Keratinocyte (primary cell): ENCODE results near the gene TRNAU1AP. TPM values are rescaled to one million over a fixed set of nuclear protein-coding genes. Genes with fewer than 3 reads are reported as not detected.
"Not testable (repeated sequence)": the region's sequence is repeated elsewhere in the genome, so short reads cannot be mapped to it uniquely, and the experiment has no call there.

Experiments used
- DNase-seq: peaks from one replicate; pipeline ENCODE4 v3.0.0-alpha.2; 2011; ENCODE audit warnings: low read depth, missing footprints, low spot score
- FAIRE-seq: peaks from 2 replicates; lab custom pipeline; 2011; peaks lifted over from hg19 to GRCh38; lab: Jason Lieb, UNC
- H2AFZ ChIP-seq: 2 replicates; pipeline ENCODE4 v1.6.0; 2012; ENCODE audit warnings: low read length, control low read depth, inconsistent platforms; ENCODE audit not compliant: control insufficient read depth
- H3K27ac ChIP-seq: 2 replicates; pipeline ENCODE4 v1.5.1; 2011; ENCODE audit warnings: low read length; ENCODE audit not compliant: control insufficient read depth, insufficient read depth
- H3K27me3 ChIP-seq: 3 replicates; pipeline ENCODE4 v1.6.0; 2011; ENCODE audit warnings: low read length; ENCODE audit not compliant: control insufficient read depth, insufficient read depth; ENCODE audit errors: extremely low read depth
- H3K36me3 ChIP-seq, 2 experiments: 2 replicates in 1 of 2; 3 replicates in 1 of 2; pipeline ENCODE4 v1.5.1; 2011; ENCODE audit warnings: low read length in 2 of 2, mild to moderate bottlenecking in 1 of 2; ENCODE audit not compliant: control insufficient read depth in 2 of 2, insufficient read depth in 2 of 2; ENCODE audit errors: extremely low read depth in 1 of 2
- H3K4me1 ChIP-seq: 3 replicates; pipeline ENCODE4 v1.5.1; 2011; ENCODE audit warnings: low read length; ENCODE audit not compliant: control insufficient read depth, insufficient read depth; ENCODE audit errors: extremely low read depth
- H3K4me2 ChIP-seq: 3 replicates; pipeline ENCODE4 v1.6.0; 2011; ENCODE audit warnings: low read depth, low read length; ENCODE audit not compliant: control insufficient read depth, insufficient read depth; ENCODE audit errors: extremely low read depth
- H3K4me3 ChIP-seq, 3 experiments: fragments of 200-600 bp in 1 of 3; sonication (generic) in 1 of 3; 2 replicates in 2 of 3; 3 replicates in 1 of 3; pipeline ENCODE4 v1.5.1; 2011 to 2016; ENCODE audit warnings: low read length in 3 of 3, mild to moderate bottlenecking in 3 of 3, control low read depth in 2 of 3, inconsistent platforms in 1 of 3, low read depth in 1 of 3, mixed read lengths in 1 of 3, mixed run types in 1 of 3, moderate library complexity in 1 of 3; ENCODE audit not compliant: control insufficient read depth in 2 of 3, insufficient read depth in 2 of 3; ENCODE audit errors: extremely low read depth in 1 of 3
- H3K79me2 ChIP-seq: 2 replicates; pipeline ENCODE4 v1.6.0; 2012; ENCODE audit warnings: low read length; ENCODE audit not compliant: control insufficient read depth, insufficient read depth
- H3K9ac ChIP-seq: 3 replicates; pipeline ENCODE4 v1.6.0; 2011; ENCODE audit warnings: low read length; ENCODE audit not compliant: control insufficient read depth, insufficient read depth; ENCODE audit errors: extremely low read depth
- H3K9me1 ChIP-seq: 3 replicates; pipeline ENCODE4 v1.6.0; 2011; ENCODE audit warnings: low read length; ENCODE audit not compliant: control insufficient read depth, insufficient read depth; ENCODE audit errors: extremely low read depth
- H3K9me3 ChIP-seq: 2 replicates; pipeline ENCODE4 v1.5.1; 2012; ENCODE audit warnings: low read depth, low read length; ENCODE audit not compliant: control insufficient read depth
- H4K20me1 ChIP-seq: 3 replicates; pipeline ENCODE4 v1.6.0; 2011; ENCODE audit warnings: low read length; ENCODE audit not compliant: control insufficient read depth, insufficient read depth; ENCODE audit errors: extremely low read depth
- EZH2 ChIP-seq: IDR thresholded peaks from one replicate; pipeline ENCODE4 v1.6.1; 2012; ENCODE audit warnings: inconsistent platforms, mild to moderate bottlenecking, low read length, moderate library complexity
- dilution Hi-C: fragments of 300-500 bp; cut with MboI; formaldehyde crosslinking; loops from one replicate; pipeline ENCODE4 v1.7.0; 2020; ENCODE audit warnings: low sequenced_read_pairs; ENCODE audit not compliant: extremely low pct_ligation_motif_present
- polyA plus RNA-seq, 5 experiments: library from polyadenylated mRNA; depleted of rRNA in 3 of 5; stranded (reverse) in 3 of 5; stranded (forward) in 1 of 5; unstranded in 1 of 5; fragments of >200 nt; gene quantifications; 1 replicate in 1 of 5; 2 replicates in 3 of 5; 3 replicates in 1 of 5; pipeline versions ENCODE4 v1.2.1 to v1.2.3, GENCODE V29; 2011 to 2012; ENCODE audit warnings: missing spikeins in 2 of 5, low read depth in 1 of 5, low replicate concordance in 1 of 5
- TF ChIP-seq, protein P1 (sequence below), 3 experiments: IDR thresholded peaks in 1 of 3; conservative IDR thresholded peaks in 1 of 3; optimal IDR thresholded peaks in 1 of 3; 2 replicates in 2 of 3; 3 replicates in 1 of 3; pipeline versions ENCODE3 to v1.5.1; 2011; ENCODE audit warnings: low read length in 3 of 3, mild to moderate bottlenecking in 3 of 3, moderate library complexity in 2 of 3, control low read depth in 1 of 3, inconsistent platforms in 1 of 3; ENCODE audit not compliant: insufficient read depth in 2 of 3; ENCODE audit errors: extremely low read depth in 1 of 3

Gene TRNAU1AP
- polyA plus RNA-seq, 1 donor (not counting 4 experiments of a cell fraction or from before 2014, with no cell fraction given): 43.5 TPM

DNA sequence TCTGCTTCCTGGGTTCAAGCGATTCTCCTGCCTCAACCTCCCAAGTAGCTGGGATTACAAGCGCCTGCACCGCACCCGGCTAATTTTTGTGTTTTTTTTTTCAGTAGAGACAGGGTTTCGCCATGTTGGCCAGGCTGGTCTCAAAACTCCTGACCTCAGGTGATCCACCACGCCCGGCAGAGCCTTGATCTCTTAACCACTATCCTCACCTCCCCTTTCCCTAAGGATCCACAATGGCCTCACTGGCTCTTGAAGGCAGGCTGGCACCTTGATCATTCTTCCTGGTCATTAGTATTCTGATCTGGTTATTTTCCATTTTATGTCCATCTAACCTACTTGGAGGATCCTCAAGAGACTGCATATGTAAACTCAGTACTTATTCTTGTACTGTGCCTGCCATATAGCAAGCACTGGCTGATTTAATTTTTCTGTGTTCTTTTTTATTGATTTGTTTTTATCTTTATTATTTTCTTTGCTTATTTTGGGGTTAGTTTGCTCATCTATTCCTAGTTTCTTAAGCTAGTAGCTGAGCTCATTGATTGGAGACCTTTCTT, 40.8 kb upstream of the TRNAU1AP start:
- Histone ChIP-seq H3K9ac (no peak overlapping the region), H3K9me3 (no peaks in the 10 kb centered on the region), H3K4me2 (no peak overlapping the region), H4K20me1 (peaks cover 27% of the 10 kb centered on the region), H3K27ac (no peak overlapping the region), H3K36me3 (peaks cover 29 to 40% of the 10 kb centered on the region in 2 experiments), H3K79me2 (peaks cover 13% of the 10 kb centered on the region), H3K9me1 (no peaks in the 10 kb centered on the region), H2AFZ (no peak overlapping the region), H3K4me1 (peaks cover 20% of the 10 kb centered on the region), H3K4me3 (no peak overlapping the region), H3K27me3 (no peaks in the 10 kb centered on the region)
- FAIRE-seq (no peak), DNase-seq (no peak)
- dilution Hi-C loops: no loop called here
- TF ChIP-seq, protein P1, sequence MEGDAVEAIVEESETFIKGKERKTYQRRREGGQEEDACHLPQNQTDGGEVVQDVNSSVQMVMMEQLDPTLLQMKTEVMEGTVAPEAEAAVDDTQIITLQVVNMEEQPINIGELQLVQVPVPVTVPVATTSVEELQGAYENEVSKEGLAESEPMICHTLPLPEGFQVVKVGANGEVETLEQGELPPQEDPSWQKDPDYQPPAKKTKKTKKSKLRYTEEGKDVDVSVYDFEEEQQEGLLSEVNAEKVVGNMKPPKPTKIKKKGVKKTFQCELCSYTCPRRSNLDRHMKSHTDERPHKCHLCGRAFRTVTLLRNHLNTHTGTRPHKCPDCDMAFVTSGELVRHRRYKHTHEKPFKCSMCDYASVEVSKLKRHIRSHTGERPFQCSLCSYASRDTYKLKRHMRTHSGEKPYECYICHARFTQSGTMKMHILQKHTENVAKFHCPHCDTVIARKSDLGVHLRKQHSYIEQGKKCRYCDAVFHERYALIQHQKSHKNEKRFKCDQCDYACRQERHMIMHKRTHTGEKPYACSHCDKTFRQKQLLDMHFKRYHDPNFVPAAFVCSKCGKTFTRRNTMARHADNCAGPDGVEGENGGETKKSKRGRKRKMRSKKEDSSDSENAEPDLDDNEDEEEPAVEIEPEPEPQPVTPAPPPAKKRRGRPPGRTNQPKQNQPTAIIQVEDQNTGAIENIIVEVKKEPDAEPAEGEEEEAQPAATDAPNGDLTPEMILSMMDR (optimal IDR thresholded peaks at IDR 0.05 in 1 of 3, IDR thresholded peaks at IDR 0.05 in 1 of 3, conservative IDR thresholded peaks at IDR 0.05 in 1 of 3; ENCODE audit: extremely low read depth in 1 of 3, insufficient read depth in 2 of 3, low read length in 3 of 3): no peak
- no peak for TF ChIP-seq EZH2

DNA sequence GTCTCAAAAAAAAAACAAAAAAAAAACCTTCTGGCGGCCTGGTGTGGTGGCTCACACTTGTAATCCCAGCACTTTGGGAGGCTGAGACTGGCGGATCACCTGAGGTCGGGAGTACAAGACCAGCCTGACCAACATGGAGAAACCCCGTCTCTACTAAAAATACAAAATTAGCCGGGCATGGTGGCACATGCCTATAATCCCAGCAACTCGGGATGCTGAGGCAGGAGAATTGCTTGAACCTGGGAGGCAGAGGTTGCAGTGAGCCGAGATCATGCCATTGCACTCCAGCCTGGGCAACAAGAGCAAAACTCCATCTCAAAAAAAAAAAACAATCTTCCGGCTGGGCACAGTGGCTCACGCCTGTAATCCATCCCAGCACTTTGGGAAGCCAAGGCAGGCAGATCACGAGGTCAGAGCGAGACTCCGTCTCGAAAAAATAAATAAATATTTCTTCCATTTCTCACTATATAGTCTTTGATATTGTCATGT, 38.4 kb upstream of the TRNAU1AP start:
- Histone ChIP-seq H3K36me3 (peaks cover 16 to 17% of the 10 kb centered on the region in 2 experiments), H3K79me2 (peaks cover 12% of the 10 kb centered on the region), H3K4me1 (peaks cover 20% of the 10 kb centered on the region), H4K20me1 (peaks cover 22% of the 10 kb centered on the region)
- dilution Hi-C loops, H3K9me3 ChIP-seq, H3K4me3 ChIP-seq, H3K27me3 ChIP-seq, H3K9ac ChIP-seq, H3K4me2 ChIP-seq, H3K27ac ChIP-seq, DNase-seq, FAIRE-seq, H2AFZ ChIP-seq, H3K9me1 ChIP-seq: not testable (repeated sequence)

GRCh38 chr1:28516518-28516956, 36.3 kb upstream of the TRNAU1AP start:
- no peak overlapping the region for H3K4me3 ChIP-seq
- no peaks in the 10 kb centered on the region for H3K27me3 ChIP-seq
- H3K9ac ChIP-seq: no peak overlapping the region
- no peaks in the 10 kb centered on the region for H3K9me3 ChIP-seq
- FAIRE-seq (no peak), DNase-seq (no peak)
- H3K9me1 ChIP-seq: no peaks in the 10 kb centered on the region
- H3K27ac ChIP-seq: peak overlapping the region; percentile 31
- peaks cover 6 to 11% of the 10 kb centered on the region in 2 experiments for H3K36me3 ChIP-seq
- H4K20me1 ChIP-seq: peaks cover 8% of the 10 kb centered on the region
- no peak overlapping the region for H3K4me2 ChIP-seq
- dilution Hi-C loops: no loop called here
- peaks cover 29% of the 10 kb centered on the region for H3K79me2 ChIP-seq
- no peak overlapping the region for H2AFZ ChIP-seq
- TF ChIP-seq, protein P1 (optimal IDR thresholded peaks at IDR 0.05 in 1 of 3, IDR thresholded peaks at IDR 0.05 in 1 of 3, conservative IDR thresholded peaks at IDR 0.05 in 1 of 3; ENCODE audit: extremely low read depth in 1 of 3, insufficient read depth in 2 of 3, low read length in 3 of 3): no peak
- TF ChIP-seq EZH2: no peak
- H3K4me1 ChIP-seq: peaks cover 18% of the 10 kb centered on the region
